HCT116 (cell line): ENCODE results near the gene PTGDS. TPM values are rescaled to one million over a fixed set of nuclear protein-coding genes. Genes with fewer than 3 reads are reported as not detected.

Experiments
- ATAC-seq: fragments of 200-7000 bp; cut with Tn5 transposase; 2 replicates; pipeline ENCODE4 v1.9.1; 2020; ENCODE audit warnings: mild to moderate bottlenecking, moderate library complexity
- BruUV-seq: library from RNA; stranded (reverse); fragments of 400-500 nt; replicated peaks from 2 replicates; lab custom pipeline; 2021; lab: Mats Ljungman, UMichigan
- CTCF ChIA-PET: fragments of 300-600 bp; sonication (Branson Sonifier 250); formaldehyde crosslinking; loops from one replicate; lab custom pipeline; 2021; ENCODE audit warnings: antibody characterized with exemption; lab: Charles Lee
- POLR2A ChIA-PET: fragments of 300-600, 350-600 bp; sonication (Branson Sonifier 250); formaldehyde crosslinking; loops from one replicate; lab custom pipeline; 2021; ENCODE audit warnings: antibody characterized with exemption; lab: Charles Lee
- RAD21 ChIA-PET, 2 experiments: fragments of 300-600 bp; sonication (Branson Sonifier 250); formaldehyde crosslinking; loops; one replicate each; lab custom pipeline; 2023; ENCODE audit warnings: low total read pairs in 2 of 2; ENCODE audit not compliant: uncharacterized antibody in 2 of 2, unreplicated experiment in 2 of 2, low non-redundant PET in 1 of 2; lab: Charles Lee
- DNase-seq: peaks from one replicate; pipeline ENCODE4 v3.0.0-alpha.2; 2010; ENCODE audit warnings: low read depth, low spot score
- H2AFZ ChIP-seq: fragments of 200-600 bp; shearing (Covaris generic), sonication (generic); 2 replicates; pipeline ENCODE4 v1.6.1; 2017; ENCODE audit warnings: low read depth, mixed run types, mixed read lengths, antibody characterized with exemption, low read length; ENCODE audit not compliant: poor library complexity, severe bottlenecking
- H3K27ac ChIP-seq: 2 replicates; pipeline ENCODE4 v1.5.1; 2012; ENCODE audit warnings: low read depth, low read length
- H3K27me3 ChIP-seq: fragments of 200-600 bp; sonication (generic); 2 replicates; pipeline ENCODE4 v1.6.1; 2016; ENCODE audit warnings: mixed run types, low read length, mixed read lengths; ENCODE audit not compliant: insufficient read depth
- H3K36me3 ChIP-seq, 2 experiments: fragments of 200-500 bp in 1 of 2; fragments of 200-600 bp in 1 of 2; sonication (Bioruptor generic) in 1 of 2; sonication (generic) in 1 of 2; 2 replicates each; pipeline versions ENCODE4 v1.5.1 to v1.6.1; 2014 to 2016; ENCODE audit warnings: low read length in 2 of 2, inconsistent platforms in 1 of 2, mixed read lengths in 1 of 2, mixed run types in 1 of 2; ENCODE audit not compliant: insufficient read depth in 2 of 2, control insufficient read depth in 1 of 2
- H3K4me1 ChIP-seq, 2 experiments: fragments of 200-600 bp in 1 of 2; sonication (generic) in 1 of 2; 2 replicates each; pipeline versions ENCODE4 v1.5.1 to v1.6.1; 2012 to 2017; ENCODE audit warnings: low read length in 2 of 2, inconsistent platforms in 1 of 2, mild to moderate bottlenecking in 1 of 2, mixed read lengths in 1 of 2, mixed run types in 1 of 2, moderate library complexity in 1 of 2; ENCODE audit not compliant: insufficient read depth in 2 of 2, control insufficient read depth in 1 of 2
- H3K4me2 ChIP-seq: fragments of 200-600 bp; sonication (generic); 2 replicates; pipeline ENCODE4 v1.6.1; 2017; ENCODE audit warnings: mixed run types, low read length, mixed read lengths
- H3K4me3 ChIP-seq, 2 experiments: fragments of 200-600 bp in 1 of 2; sonication (generic) in 1 of 2; replicated peaks in 1 of 2; 2 replicates each; pipeline ENCODE4 v1.5.1; 2011 to 2016; ENCODE audit warnings: low read length in 2 of 2, control low read depth in 1 of 2, low read depth in 1 of 2, mild to moderate bottlenecking in 1 of 2, mixed read lengths in 1 of 2, mixed run types in 1 of 2
- H3K79me2 ChIP-seq: fragments of 200-600 bp; sonication (generic); 2 replicates; pipeline ENCODE4 v1.6.1; 2017; ENCODE audit warnings: mild to moderate bottlenecking, mixed run types, low read length, moderate library complexity, mixed read lengths; ENCODE audit not compliant: insufficient read depth
- H3K9ac ChIP-seq: fragments of 200-600 bp; sonication (generic); 2 replicates; pipeline ENCODE4 v1.6.1; 2016; ENCODE audit warnings: low read length, mixed read lengths
- H3K9me2 ChIP-seq: fragments of 200-600 bp; sonication (generic), shearing (Covaris generic); 2 replicates; pipeline ENCODE4 v1.6.1; 2017; ENCODE audit warnings: mixed run types, mild to moderate bottlenecking, moderate library complexity; ENCODE audit not compliant: insufficient read depth
- H3K9me3 ChIP-seq, 2 experiments: fragments of 200-500 bp in 1 of 2; fragments of 200-600 bp in 1 of 2; sonication (Bioruptor generic) in 1 of 2; sonication (generic) in 1 of 2; 2 replicates each; pipeline ENCODE4 v1.6.1; 2014 to 2017; ENCODE audit warnings: low read length in 2 of 2, mixed read lengths in 2 of 2, inconsistent platforms in 1 of 2, low read depth in 1 of 2, mild to moderate bottlenecking in 1 of 2, mixed run types in 1 of 2, moderate library complexity in 1 of 2; ENCODE audit not compliant: control insufficient read depth in 1 of 2, insufficient read depth in 1 of 2
- H4K20me1 ChIP-seq: fragments of 200-600 bp; sonication (generic), shearing (Covaris generic); 2 replicates; pipeline ENCODE4 v1.6.1; 2017; ENCODE audit warnings: mixed run types, mild to moderate bottlenecking, moderate library complexity; ENCODE audit not compliant: insufficient read depth
- FOSL1 ChIP-seq: IDR thresholded peaks from 2 replicates; pipeline ENCODE4 v1.6.1; 2012; ENCODE audit warnings: low read depth
- POLR2A ChIP-seq: IDR thresholded peaks from 2 replicates; pipeline ENCODE4 v1.7.0; 2011; ENCODE audit warnings: borderline replicate concordance; ENCODE audit not compliant: insufficient read depth, insufficient read length; ENCODE audit errors: extremely low read depth
- POLR2AphosphoS5 ChIP-seq: IDR thresholded peaks from 2 replicates; pipeline ENCODE4 v1.6.1; 2011; ENCODE audit warnings: mild to moderate bottlenecking, low read depth, low read length, moderate library complexity
- ZFX ChIP-seq: fragments of 450-650 bp; IDR thresholded peaks from 2 replicates; pipeline ENCODE4 v1.6.1; 2017
- intact Hi-C: fragments of 100-400 bp; cut with micrococcal nuclease; formaldehyde crosslinking; loops from 2 replicates; pipeline ENCODE4 v1.10.0; 2022
- total RNA-seq: library from RNA; stranded (reverse); gene quantifications from one replicate; pipeline ENCODE4 v1.2.1, GENCODE V29; 2021; ENCODE audit not compliant: unreplicated experiment
- TF ChIP-seq, protein P1 (sequence below): IDR thresholded peaks from 2 replicates; pipeline ENCODE4 v1.6.1; 2012; ENCODE audit warnings: low read depth

PTGDS gene
- total RNA-seq, 1 experiment from 2014 or later: 3.1 TPM

DNA sequence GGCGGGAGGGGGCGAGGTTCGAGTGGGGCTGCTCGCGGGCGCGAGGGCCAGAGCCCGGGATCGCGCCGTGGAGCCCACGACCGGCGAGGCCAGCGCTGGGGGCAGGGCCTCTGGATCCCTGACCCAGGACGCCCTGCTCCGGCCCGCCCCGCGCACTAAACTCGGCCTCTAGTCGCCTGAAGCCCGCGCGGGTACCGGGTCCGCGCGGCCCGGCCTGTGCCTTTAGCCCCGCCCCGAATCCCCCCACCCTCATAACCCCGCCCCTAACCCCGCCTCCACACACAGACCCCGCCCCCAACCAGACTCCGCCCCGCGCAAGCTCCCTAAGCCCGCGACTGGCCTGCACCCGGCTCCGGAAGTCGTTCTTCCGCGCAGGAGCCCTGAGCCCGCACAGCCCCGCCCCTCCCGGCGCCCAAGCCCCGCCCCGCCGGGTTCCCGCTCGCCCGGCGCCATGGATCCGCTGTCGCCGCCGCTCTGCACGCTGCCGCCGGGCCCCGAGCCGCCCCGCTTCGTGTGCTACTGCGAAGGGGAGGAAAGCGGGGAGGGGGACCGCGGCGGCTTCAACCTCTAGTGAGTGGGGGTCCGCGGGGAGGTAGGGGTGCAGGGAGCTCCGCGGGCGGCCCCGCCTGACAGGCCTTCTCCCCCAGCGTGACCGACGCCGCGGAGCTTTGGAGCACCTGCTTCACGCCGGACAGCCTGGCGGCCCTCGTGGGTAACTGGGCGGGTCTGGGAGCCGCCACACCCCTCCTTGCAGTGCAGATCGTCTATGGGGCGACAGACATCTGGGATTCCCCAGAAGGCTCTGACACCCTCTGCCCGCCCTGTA lies 14.9 kb downstream of the PTGDS start, which contains the start of gene PAXX:
PAXX (plus strand) TSS at position 430 of the 826 bp plus-strand sequence; CDS start at position 452, 22 bp downstream.
- H3K27me3 ChIP-seq: no peaks in the 10 kb centered on the region
- TSS peak; percentile 89 for BruUV-seq
- intact Hi-C loops: loop anchor here (1.0 kb wide), 1 partner anchor 44 kb away; no protein-coding TSS in a partner anchor

More for the DNA sequence above, 14.9 kb downstream of the PTGDS start, which contains the start of gene PAXX:
- H4K20me1 ChIP-seq: no peaks in the 10 kb centered on the region
- H3K27ac ChIP-seq: peak within 1 kb of the TSS; percentile 95
- H3K36me3 ChIP-seq: peaks cover 0 to 12% of the 10 kb centered on the region in 2 experiments; a peak in 2 of 4 replicates
- H3K4me1 ChIP-seq: peaks cover 34 to 48% of the 10 kb centered on the region in 2 experiments
- H3K4me2 ChIP-seq: peak within 1 kb of the TSS; percentile 99
- RAD21 ChIA-PET: interaction anchor here (1.3 kb wide), 2 partner anchors 44 kb away, joined by 3 to 4 read pairs; no protein-coding TSS in a partner anchor
- TF ChIP-seq, protein P1, sequence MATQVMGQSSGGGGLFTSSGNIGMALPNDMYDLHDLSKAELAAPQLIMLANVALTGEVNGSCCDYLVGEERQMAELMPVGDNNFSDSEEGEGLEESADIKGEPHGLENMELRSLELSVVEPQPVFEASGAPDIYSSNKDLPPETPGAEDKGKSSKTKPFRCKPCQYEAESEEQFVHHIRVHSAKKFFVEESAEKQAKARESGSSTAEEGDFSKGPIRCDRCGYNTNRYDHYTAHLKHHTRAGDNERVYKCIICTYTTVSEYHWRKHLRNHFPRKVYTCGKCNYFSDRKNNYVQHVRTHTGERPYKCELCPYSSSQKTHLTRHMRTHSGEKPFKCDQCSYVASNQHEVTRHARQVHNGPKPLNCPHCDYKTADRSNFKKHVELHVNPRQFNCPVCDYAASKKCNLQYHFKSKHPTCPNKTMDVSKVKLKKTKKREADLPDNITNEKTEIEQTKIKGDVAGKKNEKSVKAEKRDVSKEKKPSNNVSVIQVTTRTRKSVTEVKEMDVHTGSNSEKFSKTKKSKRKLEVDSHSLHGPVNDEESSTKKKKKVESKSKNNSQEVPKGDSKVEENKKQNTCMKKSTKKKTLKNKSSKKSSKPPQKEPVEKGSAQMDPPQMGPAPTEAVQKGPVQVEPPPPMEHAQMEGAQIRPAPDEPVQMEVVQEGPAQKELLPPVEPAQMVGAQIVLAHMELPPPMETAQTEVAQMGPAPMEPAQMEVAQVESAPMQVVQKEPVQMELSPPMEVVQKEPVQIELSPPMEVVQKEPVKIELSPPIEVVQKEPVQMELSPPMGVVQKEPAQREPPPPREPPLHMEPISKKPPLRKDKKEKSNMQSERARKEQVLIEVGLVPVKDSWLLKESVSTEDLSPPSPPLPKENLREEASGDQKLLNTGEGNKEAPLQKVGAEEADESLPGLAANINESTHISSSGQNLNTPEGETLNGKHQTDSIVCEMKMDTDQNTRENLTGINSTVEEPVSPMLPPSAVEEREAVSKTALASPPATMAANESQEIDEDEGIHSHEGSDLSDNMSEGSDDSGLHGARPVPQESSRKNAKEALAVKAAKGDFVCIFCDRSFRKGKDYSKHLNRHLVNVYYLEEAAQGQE: no peak
- TF ChIP-seq POLR2A (peak; percentile 19), FOSL1 (no peak), ZFX (peak; percentile 83; the same call in 1 of the 2 replicates), POLR2AphosphoS5 (peak; percentile 67)
- H3K79me2 ChIP-seq: peaks cover 20% of the 10 kb centered on the region
- H3K9me2 ChIP-seq: no peaks in the 10 kb centered on the region
- DNase-seq (peak; percentile 81), ATAC-seq (peak; percentile 75)
- no peak within 1 kb of the TSS for H2AFZ ChIP-seq
- POLR2A ChIA-PET: interaction anchor here (0.6 to 1.7 kb wide), 8 partner anchors 9 to 248 kb away, joined by 3 to 19 read pairs (median 6); partner anchors contain the start of genes MAN1B1 and TUBB4B
- CTCF ChIA-PET: interaction anchor here (0.6 to 1.4 kb wide), 10 partner anchors 10 to 637 kb away, joined by 3 to 9 read pairs (median 4); partner anchors contain the start of gene AJM1
- peak within 1 kb of the TSS; percentile 97 for H3K9ac ChIP-seq
- peak within 1 kb of the TSS; percentile 88 to 99 for H3K4me3 ChIP-seq
- H3K9me3 ChIP-seq: no peaks in the 10 kb centered on the region; a peak in 1 of 4 replicates
